ENCODE measurements around the gene CNTNAP2. TPM values are rescaled to one million over a fixed set of nuclear protein-coding genes. Genes with fewer than 3 reads are reported as not detected.

The CNTNAP2 gene
- total RNA-seq, 1 experiment from 2014 or later: not detected

DNA sequence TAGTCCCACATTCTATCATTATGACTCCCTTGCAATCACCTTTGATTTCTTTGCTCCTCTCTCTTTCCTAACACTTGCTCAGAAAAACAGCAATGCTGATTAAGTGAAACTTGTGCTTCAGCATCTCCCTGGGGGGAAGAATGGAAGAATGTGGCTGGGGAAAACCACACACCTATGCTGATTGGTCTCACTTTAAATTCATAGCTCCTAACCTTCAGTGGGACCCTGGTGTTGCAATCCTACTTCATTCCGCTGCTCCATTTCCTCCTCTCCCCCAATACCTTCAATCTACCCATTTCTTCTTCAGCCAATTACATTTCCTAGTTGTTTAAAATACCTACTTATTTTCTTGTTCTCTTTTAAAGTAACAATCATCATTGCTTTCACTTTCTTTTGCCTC is 1307.3 kb downstream of the CNTNAP2 start:
- in situ Hi-C loops (cut with HindIII; ENCODE audit: low sequenced_read_pairs): no loop called here
- DNase-seq (ENCODE audit: low spot score): no peak

DNA sequence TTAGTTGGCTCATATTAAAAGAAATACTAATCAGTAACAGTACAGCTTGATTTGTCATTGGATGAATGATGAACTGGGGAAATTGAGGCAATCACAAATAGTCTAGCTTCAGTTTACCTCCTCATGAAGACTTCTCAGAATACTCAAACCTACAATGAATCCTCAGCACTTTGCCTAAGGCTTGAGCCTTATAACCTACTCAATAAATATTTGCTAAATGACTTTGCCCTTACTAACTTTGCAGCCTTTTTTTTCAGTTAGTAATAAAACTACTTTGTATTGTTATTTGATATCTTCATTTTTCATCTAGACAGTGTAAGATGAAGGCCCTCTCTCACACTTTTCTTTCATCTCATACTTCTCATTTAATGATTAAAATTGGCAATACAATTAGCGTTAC is 1311.5 kb downstream of the CNTNAP2 start:
- DNase-seq (ENCODE audit: low spot score): no peak
- in situ Hi-C loops (cut with HindIII; ENCODE audit: low sequenced_read_pairs): no loop called here

DNA sequence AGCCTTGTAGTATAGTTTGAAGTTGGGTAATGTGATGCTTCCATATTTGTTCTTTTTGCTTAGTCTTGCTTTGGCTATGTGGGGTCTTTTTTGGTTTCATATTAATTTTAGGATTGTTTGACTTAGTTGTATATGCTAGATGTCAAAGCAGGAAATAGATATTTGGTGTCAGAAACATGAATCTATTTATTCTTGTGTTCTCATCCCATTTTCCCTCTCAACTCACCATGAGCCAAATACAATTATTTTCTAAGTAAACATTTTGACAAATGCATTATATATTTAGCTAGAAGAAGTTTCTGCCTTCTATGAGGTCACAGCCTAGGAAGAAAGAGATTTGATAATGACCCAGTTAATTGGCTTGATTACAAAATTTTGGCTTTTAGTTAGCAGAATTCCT is 1313.4 kb downstream of the CNTNAP2 start:
- no peak for DNase-seq (ENCODE audit: low spot score)
- in situ Hi-C loops (cut with HindIII; ENCODE audit: low sequenced_read_pairs): no loop called here

DNA sequence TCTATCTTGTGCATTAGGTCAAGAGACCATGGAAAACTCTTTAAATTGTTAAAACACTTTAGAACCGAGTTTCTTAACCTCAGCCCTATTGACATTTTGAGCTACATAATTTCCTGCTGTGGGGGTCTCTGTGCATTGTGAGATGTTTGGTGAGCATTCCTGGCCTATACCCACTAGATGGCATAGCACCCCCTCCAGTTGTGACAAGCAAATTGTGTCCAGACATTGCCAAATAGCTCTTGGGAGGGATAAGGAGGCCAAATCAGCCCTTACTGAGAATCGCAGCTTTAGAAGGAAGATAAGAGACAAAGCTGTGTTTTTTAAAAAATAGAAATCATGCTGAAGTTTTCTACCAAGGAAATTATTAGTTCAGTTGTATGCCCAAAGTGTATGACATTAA is 1315.5 kb downstream of the CNTNAP2 start:
- in situ Hi-C loops (cut with HindIII; ENCODE audit: low sequenced_read_pairs): no loop called here

DNA sequence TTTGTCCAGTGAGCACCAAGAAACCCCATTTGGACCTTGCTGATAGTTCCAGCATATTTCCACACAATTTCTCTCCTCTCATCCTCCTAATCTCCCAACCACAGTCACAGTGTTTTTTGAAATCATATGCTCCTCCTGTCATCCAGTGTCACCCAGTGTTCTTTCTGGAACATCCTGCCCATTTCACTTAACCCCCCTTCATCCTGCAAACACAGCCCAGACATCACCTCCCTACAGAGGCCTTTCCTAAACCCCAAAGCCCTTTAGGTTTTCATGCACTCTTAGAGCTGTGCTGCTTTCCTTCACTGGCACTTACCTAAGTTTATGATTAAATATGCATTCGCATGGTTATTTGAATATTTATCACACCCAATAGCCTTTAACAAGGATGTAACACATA is 1316.0 kb downstream of the CNTNAP2 start:
- no peak for DNase-seq (ENCODE audit: low spot score)
- in situ Hi-C loops (cut with HindIII; ENCODE audit: low sequenced_read_pairs): no loop called here

More for the DNA sequence above, 1315.5 kb downstream of the CNTNAP2 start:
- DNase-seq (ENCODE audit: low spot score): no peak

DNA sequence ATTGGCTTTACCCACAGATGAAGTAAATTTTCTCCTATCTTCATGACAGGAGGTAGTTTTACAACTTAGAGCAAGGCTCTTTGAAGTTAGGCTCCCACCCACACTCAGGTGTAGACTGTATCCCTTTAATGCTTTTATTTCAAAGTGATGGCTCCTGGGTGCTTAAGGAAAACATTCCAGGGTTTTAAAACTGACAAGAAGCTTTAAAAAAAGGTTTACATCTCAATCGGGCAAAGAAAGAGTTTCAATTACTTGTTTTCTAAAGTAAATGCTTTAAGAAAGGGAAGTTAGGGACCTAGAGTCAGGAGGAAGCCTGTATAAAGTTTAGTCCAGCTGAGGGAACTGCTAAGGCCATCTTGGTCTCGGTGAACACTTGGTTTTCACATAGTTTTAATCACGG is 1320.1 kb downstream of the CNTNAP2 start:
- no peak for DNase-seq (ENCODE audit: low spot score)
- in situ Hi-C loops (cut with HindIII; ENCODE audit: low sequenced_read_pairs): no loop called here

DNA sequence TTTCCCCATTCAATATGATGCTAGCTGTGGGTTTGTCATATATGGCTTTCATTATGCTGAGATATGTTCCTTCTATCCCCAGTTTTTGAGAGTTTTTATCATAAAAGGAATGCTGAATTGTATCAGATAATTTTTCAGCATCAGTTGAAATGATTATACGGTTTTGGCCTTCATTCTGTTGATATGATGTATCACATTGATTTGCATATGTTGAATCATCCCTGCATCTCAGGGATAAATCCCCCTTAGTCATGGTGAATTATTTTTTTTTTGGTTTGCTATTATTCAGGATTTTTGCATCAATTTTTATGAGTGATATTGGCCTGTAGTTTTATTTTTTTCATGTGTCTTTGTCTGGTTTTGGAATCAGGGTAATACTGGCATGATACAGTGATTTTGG is 1321.6 kb downstream of the CNTNAP2 start:
- in situ Hi-C loops (cut with HindIII; ENCODE audit: low sequenced_read_pairs): no loop called here
- no peak for DNase-seq (ENCODE audit: low spot score)

DNA sequence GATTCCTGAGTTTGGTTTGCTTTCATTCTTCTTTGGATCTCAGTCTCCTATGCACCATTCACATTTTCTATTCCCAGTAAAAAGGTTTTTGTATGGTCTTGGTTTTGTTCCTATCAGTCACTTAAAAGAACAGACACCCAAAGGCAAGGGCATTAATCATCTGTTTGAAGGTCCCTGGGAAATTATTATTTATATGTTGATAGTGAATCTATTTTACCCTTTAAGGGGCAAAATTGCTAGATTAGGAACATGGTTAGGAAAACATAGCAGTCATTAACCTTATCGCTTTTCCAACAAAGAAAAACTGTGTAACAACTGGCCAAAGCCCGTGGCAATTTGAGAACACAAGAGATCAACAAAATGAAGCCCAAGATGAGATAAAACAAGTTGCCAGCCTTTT is 1327.3 kb downstream of the CNTNAP2 start:
- in situ Hi-C loops (cut with HindIII; ENCODE audit: low sequenced_read_pairs): no loop called here
- no peak for DNase-seq (ENCODE audit: low spot score)

DNA sequence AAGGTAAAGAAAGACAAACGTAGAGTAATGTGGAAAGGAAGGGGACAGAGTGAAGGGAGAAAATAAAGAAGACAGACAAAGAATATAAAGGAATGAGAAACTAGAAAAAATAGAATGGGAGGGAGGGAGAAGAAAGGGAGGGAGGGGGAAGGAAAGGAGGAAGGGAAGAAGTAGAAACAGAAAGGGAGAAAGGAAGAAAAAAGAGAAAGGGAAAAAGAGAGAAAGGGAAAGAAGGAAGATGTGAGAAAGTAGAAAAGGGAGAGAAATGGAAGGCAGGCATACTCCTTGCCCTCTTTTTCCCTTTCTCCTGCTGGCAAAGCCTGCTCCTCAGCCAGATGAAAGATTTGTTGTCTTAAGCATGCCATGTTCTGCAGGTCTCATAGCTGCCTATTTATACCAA is 1336.2 kb downstream of the CNTNAP2 start:
- no peak for DNase-seq (ENCODE audit: low spot score)
- in situ Hi-C loops (cut with HindIII; ENCODE audit: low sequenced_read_pairs): no loop called here

DNA sequence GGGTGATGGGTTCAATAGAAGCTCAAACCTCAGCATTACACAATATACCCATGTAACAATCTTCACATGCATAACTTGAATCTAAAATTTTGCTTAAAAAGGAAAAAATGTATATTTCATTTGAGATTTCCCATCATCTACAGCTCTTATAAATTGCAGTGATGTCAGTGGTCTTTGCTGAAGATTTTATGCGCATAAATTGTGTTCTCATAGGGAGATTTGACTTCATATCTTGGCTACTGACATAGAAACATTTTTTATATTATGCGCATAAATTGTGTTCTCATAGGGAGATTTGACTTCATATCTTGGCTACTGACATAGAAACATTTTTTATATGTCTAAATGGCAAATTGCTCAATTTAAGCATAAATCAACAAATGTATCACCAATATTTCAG is 1348.6 kb downstream of the CNTNAP2 start:
- in situ Hi-C loops (cut with HindIII; ENCODE audit: low sequenced_read_pairs): no loop called here

DNA sequence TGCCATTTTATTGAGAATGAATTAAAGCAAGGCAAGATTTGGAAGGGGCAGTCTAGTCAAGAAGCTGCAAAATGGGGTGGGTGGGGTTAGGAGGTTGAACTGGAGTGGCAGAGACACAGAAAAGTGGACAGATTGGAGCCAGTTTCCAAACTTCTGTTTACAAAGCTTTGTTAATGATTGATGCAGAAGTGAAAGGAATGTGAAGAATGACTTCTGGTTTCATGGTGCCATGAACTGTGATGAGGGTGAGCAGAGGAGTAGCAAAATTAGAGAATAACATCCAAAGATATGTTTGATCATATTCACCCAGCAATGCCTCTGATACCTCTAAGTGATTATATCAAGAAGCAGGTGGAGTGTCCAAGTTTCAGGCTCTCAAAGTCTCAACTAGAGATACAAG is 1356.0 kb downstream of the CNTNAP2 start:
- in situ Hi-C loops (cut with HindIII; ENCODE audit: low sequenced_read_pairs): no loop called here
- DNase-seq (ENCODE audit: low spot score): no peak

More for the DNA sequence above, 1348.6 kb downstream of the CNTNAP2 start:
- DNase-seq (ENCODE audit: low spot score): no peak

DNA sequence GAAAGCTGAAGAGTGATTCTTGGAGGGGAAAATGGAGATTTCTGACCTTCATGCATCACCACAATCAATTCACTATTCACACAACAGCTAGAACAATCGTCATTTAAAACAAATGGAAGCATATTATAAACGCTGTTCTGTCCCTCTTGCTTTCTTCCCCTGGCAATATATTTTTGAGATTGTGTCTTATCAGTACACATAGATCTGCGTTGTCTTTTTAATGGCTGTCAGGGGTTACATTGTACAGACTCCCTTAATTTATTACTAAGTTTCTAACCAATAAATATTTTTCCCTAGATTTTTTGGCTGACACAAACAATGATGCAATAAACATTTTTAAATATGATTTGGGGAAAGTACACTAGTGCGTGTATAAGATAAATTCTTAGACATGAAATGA is 1358.3 kb downstream of the CNTNAP2 start:
- in situ Hi-C loops (cut with HindIII; ENCODE audit: low sequenced_read_pairs): no loop called here
- DNase-seq (ENCODE audit: low spot score): no peak

DNA sequence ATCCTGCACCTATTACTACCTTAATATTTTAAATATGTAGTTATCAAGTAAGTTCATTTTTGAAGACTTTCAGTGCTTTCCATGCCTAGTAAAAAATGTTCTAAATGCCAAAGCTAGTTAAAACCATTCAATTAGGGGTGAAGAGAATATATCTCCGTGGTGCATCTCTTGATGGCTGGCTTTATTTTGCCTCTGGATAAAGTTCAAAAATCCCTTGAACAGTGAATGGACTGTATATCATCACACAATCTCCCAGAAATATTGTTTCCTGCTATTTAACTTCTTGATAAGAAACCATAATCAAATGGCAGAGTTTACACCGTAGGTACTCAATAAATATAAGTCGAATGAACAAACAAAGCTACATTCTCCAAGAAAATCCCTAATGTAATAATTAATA is 1360.9 kb downstream of the CNTNAP2 start:
- no peak for DNase-seq (ENCODE audit: low spot score)
- in situ Hi-C loops (cut with HindIII; ENCODE audit: low sequenced_read_pairs): no loop called here

DNA sequence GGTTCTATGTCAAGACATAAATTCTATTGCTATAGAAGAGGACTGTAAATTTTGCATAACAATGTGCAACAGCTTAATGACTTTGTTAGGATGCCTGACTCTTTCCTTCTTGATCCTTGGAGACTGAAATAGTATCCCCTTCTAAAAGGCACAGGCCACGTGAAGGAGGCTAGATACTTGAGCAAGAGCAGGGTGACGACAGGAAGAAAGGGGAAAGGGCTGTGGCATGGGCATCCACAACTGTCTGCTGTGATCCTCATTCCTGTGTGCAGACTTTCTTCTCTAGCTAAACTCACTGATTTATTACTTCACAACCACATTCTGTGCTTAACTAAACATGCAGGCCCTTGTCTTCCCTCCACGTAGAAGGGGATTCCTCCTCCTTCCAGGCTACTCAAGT is 1362.2 kb downstream of the CNTNAP2 start:
- in situ Hi-C loops (cut with HindIII; ENCODE audit: low sequenced_read_pairs): no loop called here
- DNase-seq (ENCODE audit: low spot score): no peak

DNA sequence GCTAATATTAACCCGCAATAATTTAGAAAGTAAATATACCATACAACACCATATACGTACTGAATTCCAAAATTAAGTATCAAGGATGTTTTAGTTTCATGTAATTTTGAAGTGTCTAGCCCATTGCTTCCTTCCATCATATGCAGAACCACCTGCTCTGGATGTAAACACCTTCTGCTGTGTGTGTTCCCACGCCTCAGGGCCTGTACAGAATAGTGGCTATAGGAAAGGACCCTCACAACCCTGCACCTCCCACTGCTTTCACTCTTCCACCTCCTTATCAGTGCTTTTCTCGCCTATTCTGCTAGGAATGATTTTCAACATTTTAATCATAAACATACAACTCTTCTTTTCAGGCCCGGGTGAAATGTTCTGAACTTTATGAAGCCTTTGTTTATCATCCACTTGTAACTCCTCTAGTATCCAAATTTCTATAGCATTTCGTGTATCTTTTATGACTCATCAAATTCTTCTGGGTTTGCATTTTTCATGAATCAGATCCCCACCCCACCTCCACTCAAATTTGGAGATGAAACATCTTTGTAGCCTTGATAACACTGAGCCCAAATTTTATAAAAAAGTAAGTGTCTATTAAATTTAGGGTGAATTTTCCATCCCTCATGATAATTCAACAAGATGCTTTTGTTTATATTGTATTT is 1367.2 kb downstream of the CNTNAP2 start:
- in situ Hi-C loops (cut with HindIII; ENCODE audit: low sequenced_read_pairs): no loop called here
- DNase-seq (ENCODE audit: low spot score): no peak

DNA sequence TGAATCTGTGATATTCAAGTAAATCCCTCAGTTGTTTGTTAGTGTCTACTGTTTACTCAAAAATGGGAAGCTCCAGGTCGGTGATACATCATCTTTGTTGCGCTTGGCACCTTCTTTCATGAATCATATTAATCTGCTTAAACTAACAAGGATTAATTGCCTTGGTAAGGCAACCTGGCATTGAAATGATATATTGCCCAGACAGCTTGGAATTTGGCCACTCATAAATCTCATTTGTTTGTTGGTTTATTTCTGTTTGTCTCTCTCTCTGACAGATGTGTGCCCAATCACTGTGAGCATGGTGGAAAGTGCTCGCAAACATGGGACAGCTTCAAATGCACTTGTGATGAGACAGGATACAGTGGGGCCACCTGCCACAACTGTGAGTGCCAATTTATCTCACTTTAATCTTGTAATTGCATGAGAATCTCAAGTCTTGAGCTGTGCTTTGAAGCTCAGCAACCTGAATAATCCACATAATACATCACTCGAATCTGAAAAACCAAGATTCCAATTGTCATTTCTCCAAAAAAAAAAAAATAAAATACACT is 1369.1 kb downstream of the CNTNAP2 start:
- in situ Hi-C loops (cut with HindIII; ENCODE audit: low sequenced_read_pairs): no loop called here
- no peak for DNase-seq (ENCODE audit: low spot score)

DNA sequence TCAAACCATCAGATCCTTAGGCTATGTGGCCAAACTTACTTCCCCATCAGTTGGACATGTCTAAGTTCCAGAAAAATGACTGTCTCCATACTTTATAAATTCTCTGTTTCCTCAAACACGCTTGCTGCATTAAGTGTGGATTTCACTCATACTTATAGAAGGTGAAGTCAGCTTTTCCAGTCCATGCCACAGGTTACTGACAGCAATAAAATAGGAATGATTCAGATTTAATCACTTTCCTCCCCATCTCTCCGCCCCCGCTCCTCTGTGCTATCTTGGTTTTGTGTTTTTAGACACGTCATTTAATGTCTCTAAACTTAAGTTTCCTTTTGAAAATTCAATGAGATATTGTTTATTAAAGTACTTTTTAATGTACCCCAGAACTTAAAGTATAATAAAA is 1376.0 kb downstream of the CNTNAP2 start:
- DNase-seq (ENCODE audit: low spot score): no peak
- in situ Hi-C loops (cut with HindIII; ENCODE audit: low sequenced_read_pairs): no loop called here

DNA sequence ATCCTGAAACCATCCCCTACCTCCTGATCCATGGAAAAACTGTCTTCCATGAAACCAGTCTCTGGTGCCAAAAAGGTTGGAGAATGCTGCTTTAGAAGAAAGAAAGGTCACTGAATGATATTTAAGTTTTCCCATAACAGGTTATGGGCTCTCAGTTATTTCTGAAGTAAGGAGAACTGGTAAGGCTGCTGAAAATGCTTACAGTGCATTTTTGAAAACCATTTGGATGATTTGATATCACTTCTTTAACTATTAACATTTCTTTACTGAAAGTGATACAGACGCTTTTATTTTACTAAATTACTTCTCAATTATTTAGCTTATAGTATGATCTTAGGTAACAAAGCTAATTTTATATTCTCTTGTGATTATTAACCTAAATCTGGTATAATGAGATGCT is 1379.6 kb downstream of the CNTNAP2 start:
- in situ Hi-C loops (cut with HindIII; ENCODE audit: low sequenced_read_pairs): no loop called here
- no peak for DNase-seq (ENCODE audit: low spot score)

DNA sequence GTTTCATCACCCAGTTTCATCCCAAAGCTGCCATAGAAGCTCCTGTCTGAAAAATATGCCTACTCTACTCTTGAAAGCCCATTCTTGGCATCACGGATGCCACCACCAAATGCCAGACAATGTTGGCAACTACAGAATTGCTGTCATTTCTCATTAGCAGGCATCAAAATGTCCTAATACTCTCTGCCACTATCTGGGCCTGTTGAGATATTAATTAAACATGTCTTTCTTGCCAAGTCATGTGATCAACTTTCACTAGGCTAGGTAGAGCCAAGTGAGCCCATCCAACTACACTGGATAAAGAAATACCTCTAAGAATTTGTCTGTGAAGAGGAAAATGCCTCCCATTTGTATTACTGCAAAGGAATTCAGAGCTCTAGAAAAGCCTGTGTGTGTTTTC is 1380.6 kb downstream of the CNTNAP2 start:
- peak; percentile 89 for DNase-seq (ENCODE audit: low spot score)
- in situ Hi-C loops (cut with HindIII; ENCODE audit: low sequenced_read_pairs): no loop called here

DNA sequence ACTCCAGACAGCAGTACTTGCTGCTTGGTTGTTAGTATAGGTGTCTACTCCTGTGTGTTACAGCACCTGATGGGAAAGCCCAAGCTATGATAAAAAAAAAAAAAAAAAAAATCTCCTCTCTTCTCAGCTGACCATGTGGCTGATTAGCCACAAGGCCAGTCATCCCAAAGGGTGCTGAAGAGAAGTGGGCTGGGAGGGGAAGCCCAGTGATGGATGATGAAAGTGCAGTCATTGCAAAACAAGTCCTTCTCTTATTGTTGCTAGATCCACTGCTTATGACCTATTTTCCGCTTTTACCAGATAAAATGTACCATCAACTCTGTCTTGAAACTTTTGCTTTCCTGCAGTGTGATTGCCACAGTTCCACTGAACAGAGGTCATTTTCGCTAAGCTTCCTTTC is 1381.5 kb downstream of the CNTNAP2 start:
- DNase-seq (ENCODE audit: low spot score): no peak
- in situ Hi-C loops (cut with HindIII; ENCODE audit: low sequenced_read_pairs): no loop called here

DNA sequence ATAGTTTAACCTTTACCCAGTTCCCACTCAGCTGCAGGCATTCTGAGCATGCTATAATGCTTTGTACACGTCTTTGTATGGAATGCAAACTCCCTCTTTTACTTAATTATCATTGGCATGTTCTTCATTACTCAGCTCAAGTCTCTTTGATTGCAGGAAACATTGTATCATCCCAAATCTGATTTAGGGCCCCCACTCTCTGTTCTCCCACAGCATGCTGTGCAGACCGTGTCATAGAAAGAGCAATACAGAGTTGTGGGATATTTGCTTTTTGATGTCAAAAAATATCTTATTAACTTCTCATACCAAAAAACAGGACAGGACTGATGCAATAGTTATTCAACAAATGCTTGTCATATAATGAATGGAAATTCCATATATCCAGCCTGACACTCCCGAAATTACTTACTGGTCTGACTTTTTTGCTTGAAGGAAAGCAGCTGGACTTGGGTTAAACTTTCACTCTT is 1392.5 kb downstream of the CNTNAP2 start:
- in situ Hi-C loops (cut with HindIII; ENCODE audit: low sequenced_read_pairs): no loop called here
- DNase-seq (ENCODE audit: low spot score): no peak
